Neural cell (in vitro differentiated cells): ENCODE measurements around the gene TPP1. TPM values are rescaled to one million over a fixed set of nuclear protein-coding genes. Genes with fewer than 3 reads are reported as not detected.

ENCODE experiments used
- H2AFZ ChIP-seq: fragments of 200-600, 300-800 bp; sonication (generic), shearing (Covaris generic); 2 replicates; pipeline ENCODE4 v1.6.0; 2014; ENCODE audit warnings: low read depth, mild to moderate bottlenecking, antibody characterized with exemption, low read length, moderate library complexity
- H3F3A ChIP-seq: fragments of 200-600 bp; shearing (Covaris generic); 2 replicates; pipeline ENCODE4 v1.6.1; 2016; ENCODE audit warnings: mild to moderate bottlenecking, moderate library complexity, mixed read lengths, antibody characterized with exemption, low read length; ENCODE audit not compliant: insufficient read depth, poor library complexity, severe bottlenecking
- H3K27ac ChIP-seq: fragments of 200-600, 300-800 bp; sonication (generic), shearing (Covaris generic); 2 replicates; pipeline ENCODE4 v1.5.1; 2014; ENCODE audit warnings: mild to moderate bottlenecking, low read length, moderate library complexity
- H3K27me3 ChIP-seq: fragments of 300-800, 200-600 bp; sonication (generic), shearing (Covaris generic); 2 replicates; pipeline ENCODE4 v1.6.0; 2014; ENCODE audit warnings: mild to moderate bottlenecking, low read depth, low read length, moderate library complexity; ENCODE audit not compliant: insufficient read depth
- H3K36me3 ChIP-seq: fragments of 300-800, 200-600 bp; sonication (generic), shearing (Covaris generic); 2 replicates; pipeline ENCODE4 v1.5.1; 2014; ENCODE audit warnings: mild to moderate bottlenecking, antibody characterized with exemption, low read length, moderate library complexity; ENCODE audit not compliant: insufficient read depth
- H3K4me2 ChIP-seq: fragments of 300-800, 200-600 bp; sonication (generic), shearing (Covaris generic); 2 replicates; pipeline ENCODE4 v1.6.0; 2014; ENCODE audit warnings: mild to moderate bottlenecking, low read length
- H3K4me3 ChIP-seq: fragments of 300-800, 200-600 bp; sonication (generic), shearing (Covaris generic); 2 replicates; pipeline ENCODE4 v1.5.1; 2014; ENCODE audit warnings: mild to moderate bottlenecking, low read length, moderate library complexity
- H3K79me2 ChIP-seq: fragments of 200-600 bp; shearing (Covaris generic); replicated peaks from 2 replicates; pipeline ENCODE4 v1.6.0; 2014; ENCODE audit warnings: mild to moderate bottlenecking, low read length, moderate library complexity; ENCODE audit not compliant: insufficient read depth
- H3K9ac ChIP-seq: fragments of 300-800, 200-600 bp; sonication (generic), shearing (Covaris generic); 2 replicates; pipeline ENCODE4 v1.6.1; 2016; ENCODE audit warnings: mild to moderate bottlenecking, low read length, mixed read lengths
- H3K9me2 ChIP-seq: fragments of 200-600 bp; shearing (Covaris generic); 2 replicates; pipeline ENCODE4 v1.6.1; 2016; ENCODE audit warnings: mild to moderate bottlenecking, low read length, mixed read lengths; ENCODE audit not compliant: insufficient read depth
- H3K9me3 ChIP-seq: fragments of 200-600, 300-800 bp; sonication (generic), shearing (Covaris generic); 2 replicates; pipeline ENCODE4 v1.6.1; 2016; ENCODE audit warnings: mild to moderate bottlenecking, mixed run types, low read length, moderate library complexity, mixed read lengths
- H4K20me1 ChIP-seq: fragments of 200-600 bp; shearing (Covaris generic); 2 replicates; pipeline ENCODE4 v1.6.1; 2016; ENCODE audit warnings: mild to moderate bottlenecking, mixed run types; ENCODE audit not compliant: insufficient read depth
- CTCF ChIP-seq: fragments of 450-650 bp; IDR thresholded peaks from 2 replicates; pipeline ENCODE4 v1.5.1; 2014; ENCODE audit warnings: antibody characterized with exemption, mild to moderate bottlenecking, moderate library complexity; ENCODE audit not compliant: poor library complexity, severe bottlenecking
- EP300 ChIP-seq: fragments of 450-650 bp; conservative IDR thresholded peaks from 2 replicates; pipeline ENCODE4 v1.6.1; 2014; ENCODE audit warnings: antibody characterized with exemption, mild to moderate bottlenecking, moderate library complexity; ENCODE audit not compliant: poor library complexity, severe bottlenecking
- EZH2 ChIP-seq: fragments of 200-600, 300-800 bp; shearing (Covaris generic), sonication (generic); IDR thresholded peaks from 2 replicates; pipeline ENCODE4 v1.6.1; 2014; ENCODE audit warnings: antibody characterized with exemption, low read length, borderline replicate concordance, mild to moderate bottlenecking; ENCODE audit not compliant: insufficient read depth, poor library complexity, severe bottlenecking
- MXI1 ChIP-seq: fragments of 450-650 bp; conservative IDR thresholded peaks from 2 replicates; pipeline ENCODE4 v1.6.1; 2014; ENCODE audit warnings: antibody characterized with exemption, mild to moderate bottlenecking; ENCODE audit not compliant: poor library complexity, severe bottlenecking
- POLR2AphosphoS5 ChIP-seq: IDR thresholded peaks from 2 replicates; pipeline ENCODE4 v1.6.1; 2012
- RAD21 ChIP-seq: fragments of 450-650 bp; conservative IDR thresholded peaks from 2 replicates; pipeline ENCODE4 v1.6.1; 2014; ENCODE audit warnings: antibody characterized with exemption, mild to moderate bottlenecking, moderate library complexity
- REST ChIP-seq: IDR thresholded peaks from 2 replicates; pipeline ENCODE4 v1.6.1; 2012; ENCODE audit warnings: borderline replicate concordance
- SMC3 ChIP-seq: fragments of 450-650 bp; conservative IDR thresholded peaks from 2 replicates; pipeline ENCODE4 v1.6.1; 2014; ENCODE audit warnings: antibody characterized with exemption, mild to moderate bottlenecking, moderate library complexity; ENCODE audit not compliant: poor library complexity
- polyA plus RNA-seq: library from polyadenylated mRNA; depleted of rRNA; stranded (reverse); fragments of >200 nt; gene quantifications from 2 replicates; pipeline ENCODE4 v1.2.3, GENCODE V29; 2014

Gene TPP1
- polyA plus RNA-seq, 1 donor from 2014 or later: 3.8 TPM

- Histone ChIP-seq H3K4me2 (no peak overlapping the region), H3K27me3 (no peaks in the 10 kb centered on the region), H2AFZ (no peak overlapping the region), H3F3A (peaks cover 6% of the 10 kb centered on the region), H3K9ac (no peak overlapping the region), H4K20me1 (no peaks in the 10 kb centered on the region), H3K27ac (no peak overlapping the region), H3K36me3 (no peaks in the 10 kb centered on the region), H3K4me3 (no peak overlapping the region), H3K9me3 (no peaks in the 10 kb centered on the region), H3K9me2 (no peaks in the 10 kb centered on the region), H3K79me2 (peaks cover 34% of the 10 kb centered on the region)
- TF ChIP-seq SMC3 (no peak), EP300 (no peak), MXI1 (no peak), REST (no peak), EZH2 (no peak), RAD21 (no peak), POLR2AphosphoS5 (no peak)
Observed at GRCh38 chr11:6608011-6608410, 11.2 kb downstream of the TPP1 start.

GRCh38 chr11:6607190-6607795, 11.9 kb downstream of the TPP1 start:
- Histone ChIP-seq H3K36me3 (no peaks in the 10 kb centered on the region), H3K27me3 (no peaks in the 10 kb centered on the region), H3K27ac (no peak overlapping the region), H3K79me2 (peaks cover 41% of the 10 kb centered on the region), H3K9me3 (no peaks in the 10 kb centered on the region), H3K9me2 (no peaks in the 10 kb centered on the region), H3K4me3 (peak overlapping the region; percentile 19), H2AFZ (no peak overlapping the region), H3K9ac (no peak overlapping the region), H3K4me2 (no peak overlapping the region), H3F3A (peaks cover 5% of the 10 kb centered on the region), H4K20me1 (no peaks in the 10 kb centered on the region)
- TF ChIP-seq REST (no peak), EP300 (no peak), EZH2 (no peak), CTCF (no peak)
